Endodermal cell (in vitro differentiated cells): ENCODE measurements around the gene TEX261. TPM values are rescaled to one million over a fixed set of nuclear protein-coding genes. Genes with fewer than 3 reads are reported as not detected.
"Not testable (repeated sequence)": the region's sequence is repeated elsewhere in the genome, so short reads cannot be mapped to it uniquely, and the experiment has no call there.

Experiments used
- DNase-seq: peaks from one replicate; pipeline ENCODE4 v3.0.0-alpha.2; 2017
- H3K27ac ChIP-seq: 2 replicates; pipeline ENCODE4 v1.5.1; 2013; ENCODE audit warnings: mild to moderate bottlenecking, low read depth, low read length, moderate library complexity
- H3K27me3 ChIP-seq: 2 replicates; pipeline ENCODE4 v1.6.1; 2013; ENCODE audit warnings: mild to moderate bottlenecking, low read length, moderate library complexity; ENCODE audit not compliant: insufficient read depth, control insufficient read depth, poor library complexity, severe bottlenecking
- H3K36me3 ChIP-seq: 2 replicates; pipeline ENCODE4 v1.7.0; 2013; ENCODE audit warnings: mild to moderate bottlenecking, low read length, moderate library complexity; ENCODE audit not compliant: control insufficient read depth, insufficient read depth
- H3K4me1 ChIP-seq: one replicate; pipeline ENCODE4 v1.7.0; 2013; ENCODE audit warnings: low read length; ENCODE audit not compliant: control insufficient read depth, insufficient read depth
- H3K4me3 ChIP-seq: 2 replicates; pipeline ENCODE4 v1.5.1; 2013; ENCODE audit warnings: mild to moderate bottlenecking, low read length, moderate library complexity
- H3K9ac ChIP-seq: 2 replicates; pipeline ENCODE4 v1.6.1; 2013; ENCODE audit warnings: mild to moderate bottlenecking, low read length, moderate library complexity; ENCODE audit not compliant: poor library complexity, severe bottlenecking; ENCODE audit errors: extremely low read depth
- H3K9me3 ChIP-seq: 2 replicates; pipeline ENCODE4 v1.6.1; 2013; ENCODE audit warnings: mild to moderate bottlenecking, low read length, moderate library complexity; ENCODE audit not compliant: control insufficient read depth
- H3K27ac Mint-ChIP-seq: 2 replicates; pipeline ENCODE4 v1.8.0; 2020; ENCODE audit warnings: mixed read lengths
- H3K27me3 Mint-ChIP-seq: 2 replicates; pipeline ENCODE4 v1.8.0; 2021; ENCODE audit warnings: mild to moderate bottlenecking, mixed read lengths; ENCODE audit not compliant: insufficient read depth
- H3K36me3 Mint-ChIP-seq: 2 replicates; pipeline ENCODE4 v1.8.0; 2020; ENCODE audit warnings: low read depth, mixed read lengths
- H3K4me1 Mint-ChIP-seq: 2 replicates; pipeline ENCODE4 v1.8.0; 2020; ENCODE audit warnings: mixed read lengths
- H3K4me3 Mint-ChIP-seq: 2 replicates; pipeline ENCODE4 v1.8.0; 2020; ENCODE audit warnings: mild to moderate bottlenecking, moderate library complexity, mixed read lengths
- H3K9me3 Mint-ChIP-seq: 2 replicates; pipeline ENCODE4 v1.8.0; 2020; ENCODE audit warnings: mild to moderate bottlenecking, mixed read lengths
- WGBS, 2 experiments: methylation state at CpG; one replicate each; pipeline versions ENCODE4 v1.1.5 to v1.1.7; 2013; ENCODE audit warnings: missing lambda C conversion rate in 2 of 2, mixed read lengths in 1 of 2; ENCODE audit not compliant: insufficient coverage in 1 of 2, insufficient read length in 1 of 2; 5-methylcytosine and 5-hydroxymethylcytosine counted together
- total RNA-seq, 2 donors: library from RNA; stranded (reverse); fragmentation: NEBNext Ultra II Directional in 1 of 2; extraction: Animal tissue kit (Norgen Biotek cat#: 25700) in 1 of 2; gene quantifications; 2 replicates in 1 of 2; 3 replicates in 1 of 2; pipeline ENCODE4 v1.2.1, GENCODE V29; 2021
- TF ChIP-seq, protein P1 (sequence below): fragments of 200-600 bp; sonication (generic); conservative IDR thresholded peaks from 2 replicates; pipeline ENCODE4 v1.5.0; 2021; ENCODE audit warnings: antibody characterized with exemption, mild to moderate bottlenecking

Gene TEX261
- total RNA-seq, 2 donors from 2014 or later: 13.3 to 19.9 TPM

DNA sequence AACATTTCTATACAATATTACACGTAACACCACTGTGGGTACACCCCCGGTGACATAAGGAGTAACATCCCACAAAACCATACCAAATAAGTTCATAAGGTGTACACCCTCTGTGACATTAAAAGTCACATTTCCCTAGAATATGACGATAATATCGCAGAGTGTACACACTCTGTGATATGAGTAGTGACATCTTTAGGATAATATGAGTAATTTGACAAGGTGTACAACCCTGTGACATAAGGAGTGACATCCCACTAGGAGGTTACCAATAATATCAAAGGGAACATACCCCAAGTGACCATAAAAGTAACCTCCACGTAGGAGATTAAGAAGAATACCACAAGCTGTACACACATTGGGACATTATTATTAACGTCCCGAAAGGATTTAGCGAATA lies 24.0 kb upstream of the TEX261 start:
- Histone ChIP-seq H3K27ac (no peak overlapping the region), H3K9ac (no peak overlapping the region), H3K36me3 (no peaks in the 10 kb centered on the region), H3K9me3 (no peaks in the 10 kb centered on the region), H3K4me3 (no peak overlapping the region), H3K4me1 (no peaks in the 10 kb centered on the region), H3K27me3 (peaks cover 23% of the 10 kb centered on the region)
- H3K4me1 Mint-ChIP-seq: peaks cover 9% of the 10 kb centered on the region
- peaks cover 2% of the 10 kb centered on the region for H3K27me3 Mint-ChIP-seq
- no peak overlapping the region for H3K27ac Mint-ChIP-seq
- 90 to 92% methylated on average over 5 to 8 of the region's 8 CpGs for WGBS, 2 experiments
- DNase-seq: no peak
- no peak overlapping the region for H3K4me3 Mint-ChIP-seq
- no peaks in the 10 kb centered on the region for H3K36me3 Mint-ChIP-seq
- TF ChIP-seq, protein P1, sequence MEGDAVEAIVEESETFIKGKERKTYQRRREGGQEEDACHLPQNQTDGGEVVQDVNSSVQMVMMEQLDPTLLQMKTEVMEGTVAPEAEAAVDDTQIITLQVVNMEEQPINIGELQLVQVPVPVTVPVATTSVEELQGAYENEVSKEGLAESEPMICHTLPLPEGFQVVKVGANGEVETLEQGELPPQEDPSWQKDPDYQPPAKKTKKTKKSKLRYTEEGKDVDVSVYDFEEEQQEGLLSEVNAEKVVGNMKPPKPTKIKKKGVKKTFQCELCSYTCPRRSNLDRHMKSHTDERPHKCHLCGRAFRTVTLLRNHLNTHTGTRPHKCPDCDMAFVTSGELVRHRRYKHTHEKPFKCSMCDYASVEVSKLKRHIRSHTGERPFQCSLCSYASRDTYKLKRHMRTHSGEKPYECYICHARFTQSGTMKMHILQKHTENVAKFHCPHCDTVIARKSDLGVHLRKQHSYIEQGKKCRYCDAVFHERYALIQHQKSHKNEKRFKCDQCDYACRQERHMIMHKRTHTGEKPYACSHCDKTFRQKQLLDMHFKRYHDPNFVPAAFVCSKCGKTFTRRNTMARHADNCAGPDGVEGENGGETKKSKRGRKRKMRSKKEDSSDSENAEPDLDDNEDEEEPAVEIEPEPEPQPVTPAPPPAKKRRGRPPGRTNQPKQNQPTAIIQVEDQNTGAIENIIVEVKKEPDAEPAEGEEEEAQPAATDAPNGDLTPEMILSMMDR: no peak
- H3K9me3 Mint-ChIP-seq: no peaks in the 10 kb centered on the region

GRCh38 chr2:71011786-71012185 lies 17.1 kb upstream of the TEX261 start:
- H3K36me3 Mint-ChIP-seq, H3K9ac ChIP-seq, H3K4me3 Mint-ChIP-seq, DNase-seq, H3K27ac ChIP-seq, H3K4me1 Mint-ChIP-seq, H3K36me3 ChIP-seq, H3K4me3 ChIP-seq, H3K4me1 ChIP-seq, H3K27ac Mint-ChIP-seq, H3K9me3 ChIP-seq, H3K27me3 Mint-ChIP-seq, H3K9me3 Mint-ChIP-seq: not testable (repeated sequence)
- WGBS, 2 experiments: 47% methylated on average over 6 of the region's 6 CpGs; no CpG with 5 or more reads in 1 of the 2 experiments
- peaks cover 19% of the 10 kb centered on the region for H3K27me3 ChIP-seq

DNA sequence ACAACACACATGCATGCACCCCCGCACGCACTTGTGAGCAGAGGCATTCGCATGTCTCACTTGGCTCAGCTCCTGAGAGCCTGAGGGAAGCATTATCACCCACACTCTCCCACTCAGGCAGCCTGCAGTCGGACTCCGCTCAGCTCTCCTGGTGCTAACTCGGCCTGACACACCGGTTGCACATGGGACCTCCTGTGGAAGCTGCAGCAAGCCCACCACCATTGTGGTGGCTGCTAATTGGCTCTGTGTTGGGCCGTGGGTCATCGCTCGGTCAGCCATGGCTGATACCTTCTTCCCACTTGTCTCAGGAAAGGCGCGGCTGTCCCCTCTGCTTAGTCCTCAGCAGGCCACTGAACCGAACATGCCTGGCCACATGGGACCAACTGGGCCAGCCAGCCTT lies 13.7 kb upstream of the TEX261 start:
- TF ChIP-seq, protein P1: no peak
- H3K4me1 Mint-ChIP-seq: peaks cover 2% of the 10 kb centered on the region
- H3K27ac ChIP-seq: no peak overlapping the region
- H3K36me3 ChIP-seq: no peaks in the 10 kb centered on the region
- WGBS, 2 experiments: 94% methylated on average over 8 to 13 of the region's 13 CpGs
- H3K9ac ChIP-seq: no peak overlapping the region
- no peaks in the 10 kb centered on the region for H3K9me3 Mint-ChIP-seq
- H3K9me3 ChIP-seq: no peaks in the 10 kb centered on the region
- H3K4me3 ChIP-seq: no peak overlapping the region
- peaks cover 8% of the 10 kb centered on the region for H3K27me3 Mint-ChIP-seq
- H3K4me1 ChIP-seq: no peaks in the 10 kb centered on the region
- H3K27ac Mint-ChIP-seq: no peak overlapping the region
- no peaks in the 10 kb centered on the region for H3K36me3 Mint-ChIP-seq
- H3K27me3 ChIP-seq: peaks cover 10% of the 10 kb centered on the region
- no peak overlapping the region for H3K4me3 Mint-ChIP-seq
- no peak for DNase-seq
